GM06990 (cell line): ENCODE data around the gene LDLRAD4.
A peak's percentile ranks its signal among the peaks of the same experiment; 100 is the strongest.

Source experiments
- DNase-seq: peaks from one replicate; pipeline ENCODE4 v3.0.0-alpha.2; 2011; ENCODE audit not compliant: insufficient read length; ENCODE audit errors: extremely low read depth
- H3K27me3 ChIP-seq: replicated peaks from 2 replicates; pipeline ENCODE4 v1.6.0; 2011; ENCODE audit warnings: low read length; ENCODE audit not compliant: control insufficient read depth, insufficient read depth
- H3K36me3 ChIP-seq: 2 replicates; pipeline ENCODE4 v1.5.1; 2011; ENCODE audit warnings: low read length; ENCODE audit not compliant: control insufficient read depth, insufficient read depth
- H3K4me3 ChIP-seq: replicated peaks from 2 replicates; pipeline ENCODE4 v1.5.1; 2011; ENCODE audit warnings: low read depth, mild to moderate bottlenecking, control low read depth, low read length
- TF ChIP-seq, protein P1 (sequence below): IDR thresholded peaks from 2 replicates; pipeline ENCODE4 v1.5.1; 2011; ENCODE audit warnings: low read length, control low read depth, mild to moderate bottlenecking, inconsistent platforms; ENCODE audit not compliant: insufficient read depth, poor library complexity, severe bottlenecking

The LDLRAD4 gene

DNA sequence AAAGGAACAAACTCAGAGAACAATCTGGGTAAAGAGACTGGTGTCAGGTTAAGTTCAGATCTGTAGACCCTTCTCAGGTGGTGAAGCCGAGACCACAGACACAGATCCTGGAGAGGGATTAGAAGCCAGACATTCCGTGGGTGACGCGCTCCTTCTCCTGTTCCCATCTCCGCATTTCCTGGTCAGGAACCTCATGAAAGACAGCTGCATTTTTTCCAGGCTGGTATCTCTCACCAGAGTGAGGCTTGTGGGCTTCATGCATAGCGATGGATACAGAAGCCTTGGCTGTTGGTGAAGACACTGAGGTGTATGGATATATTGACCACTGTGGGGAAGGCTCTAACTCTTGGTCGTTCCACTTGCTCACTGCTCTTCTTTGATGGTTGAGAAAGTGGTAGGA, 355.2 kb downstream of the LDLRAD4 start:
- no peaks in the 10 kb centered on the region; the same call in 1 of the 2 replicates for H3K27me3 ChIP-seq
- no peaks in the 10 kb centered on the region for H3K36me3 ChIP-seq
- TF ChIP-seq, protein P1, sequence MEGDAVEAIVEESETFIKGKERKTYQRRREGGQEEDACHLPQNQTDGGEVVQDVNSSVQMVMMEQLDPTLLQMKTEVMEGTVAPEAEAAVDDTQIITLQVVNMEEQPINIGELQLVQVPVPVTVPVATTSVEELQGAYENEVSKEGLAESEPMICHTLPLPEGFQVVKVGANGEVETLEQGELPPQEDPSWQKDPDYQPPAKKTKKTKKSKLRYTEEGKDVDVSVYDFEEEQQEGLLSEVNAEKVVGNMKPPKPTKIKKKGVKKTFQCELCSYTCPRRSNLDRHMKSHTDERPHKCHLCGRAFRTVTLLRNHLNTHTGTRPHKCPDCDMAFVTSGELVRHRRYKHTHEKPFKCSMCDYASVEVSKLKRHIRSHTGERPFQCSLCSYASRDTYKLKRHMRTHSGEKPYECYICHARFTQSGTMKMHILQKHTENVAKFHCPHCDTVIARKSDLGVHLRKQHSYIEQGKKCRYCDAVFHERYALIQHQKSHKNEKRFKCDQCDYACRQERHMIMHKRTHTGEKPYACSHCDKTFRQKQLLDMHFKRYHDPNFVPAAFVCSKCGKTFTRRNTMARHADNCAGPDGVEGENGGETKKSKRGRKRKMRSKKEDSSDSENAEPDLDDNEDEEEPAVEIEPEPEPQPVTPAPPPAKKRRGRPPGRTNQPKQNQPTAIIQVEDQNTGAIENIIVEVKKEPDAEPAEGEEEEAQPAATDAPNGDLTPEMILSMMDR: no peak
- no peak overlapping the region for H3K4me3 ChIP-seq
- DNase-seq: no peak

DNA sequence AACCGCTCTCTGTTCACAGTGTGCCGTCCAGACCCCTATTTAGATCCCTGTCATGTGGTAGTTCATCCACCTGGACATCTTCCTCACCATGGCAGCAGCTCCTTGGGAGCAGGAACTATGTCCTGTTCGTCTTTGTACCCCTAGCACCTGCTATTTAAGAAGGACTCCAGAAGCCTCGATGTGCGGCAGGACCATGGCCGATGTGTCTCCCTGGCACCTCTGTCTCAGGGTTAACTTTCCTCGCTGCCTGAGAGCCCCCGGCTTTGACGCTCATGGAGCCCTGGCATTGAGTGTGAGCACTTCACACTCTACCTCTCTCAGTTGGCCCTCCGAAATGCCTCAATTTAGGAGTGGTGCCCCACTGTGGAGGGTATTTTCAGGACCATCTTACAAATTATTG, 355.8 kb downstream of the LDLRAD4 start:
- Histone ChIP-seq H3K27me3 (no peaks in the 10 kb centered on the region; the same call in 1 of the 2 replicates), H3K36me3 (no peaks in the 10 kb centered on the region), H3K4me3 (no peak overlapping the region)
- no peak for DNase-seq
- TF ChIP-seq, protein P1: no peak

DNA sequence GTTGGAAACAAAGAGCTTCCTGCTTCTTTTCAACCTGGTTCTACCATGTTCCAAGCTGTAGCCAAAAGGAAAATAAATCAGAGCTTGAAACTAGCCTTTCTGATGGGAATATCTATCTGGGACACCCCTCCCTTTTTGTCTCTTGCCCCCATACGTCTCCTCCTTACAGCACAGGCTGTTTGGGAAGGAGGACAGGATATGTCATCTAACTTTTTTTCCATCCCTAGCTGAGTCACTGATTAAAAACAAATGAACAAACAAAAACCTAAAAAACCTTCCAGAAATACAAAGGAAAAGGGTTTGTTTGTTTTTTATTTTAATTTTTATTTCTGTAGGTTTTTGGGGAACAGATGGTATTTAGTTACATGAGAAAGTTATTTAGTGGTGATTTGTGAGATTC, 356.2 kb downstream of the LDLRAD4 start:
- H3K4me3 ChIP-seq: no peak overlapping the region
- H3K27me3 ChIP-seq: no peaks in the 10 kb centered on the region; the same call in 1 of the 2 replicates
- no peak for DNase-seq
- no peaks in the 10 kb centered on the region for H3K36me3 ChIP-seq
- TF ChIP-seq, protein P1: no peak

DNA sequence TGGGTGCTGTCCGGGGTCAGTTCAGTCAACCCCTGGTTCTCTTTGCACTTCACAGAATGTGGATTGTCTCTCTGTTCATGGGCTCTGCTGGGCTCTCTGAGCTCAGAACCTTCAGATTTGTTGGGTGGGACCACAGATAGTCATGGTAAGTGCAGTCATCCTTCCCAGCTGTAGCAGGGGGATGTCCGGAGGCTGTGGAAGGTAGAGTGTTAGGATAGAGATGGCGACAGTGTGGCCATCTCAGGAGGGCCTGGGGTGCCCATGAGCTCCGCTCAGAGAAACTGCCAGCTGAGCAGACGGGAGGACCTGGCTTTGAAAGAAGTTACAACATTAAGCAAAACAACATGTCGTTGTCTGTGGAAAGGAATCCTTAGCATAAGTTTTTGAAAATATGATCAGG, 358.0 kb downstream of the LDLRAD4 start:
- peak; percentile 39 for DNase-seq
- no peaks in the 10 kb centered on the region; the same call in 1 of the 2 replicates for H3K27me3 ChIP-seq
- H3K36me3 ChIP-seq: no peaks in the 10 kb centered on the region
- TF ChIP-seq, protein P1: no peak
- H3K4me3 ChIP-seq: no peak overlapping the region

DNA sequence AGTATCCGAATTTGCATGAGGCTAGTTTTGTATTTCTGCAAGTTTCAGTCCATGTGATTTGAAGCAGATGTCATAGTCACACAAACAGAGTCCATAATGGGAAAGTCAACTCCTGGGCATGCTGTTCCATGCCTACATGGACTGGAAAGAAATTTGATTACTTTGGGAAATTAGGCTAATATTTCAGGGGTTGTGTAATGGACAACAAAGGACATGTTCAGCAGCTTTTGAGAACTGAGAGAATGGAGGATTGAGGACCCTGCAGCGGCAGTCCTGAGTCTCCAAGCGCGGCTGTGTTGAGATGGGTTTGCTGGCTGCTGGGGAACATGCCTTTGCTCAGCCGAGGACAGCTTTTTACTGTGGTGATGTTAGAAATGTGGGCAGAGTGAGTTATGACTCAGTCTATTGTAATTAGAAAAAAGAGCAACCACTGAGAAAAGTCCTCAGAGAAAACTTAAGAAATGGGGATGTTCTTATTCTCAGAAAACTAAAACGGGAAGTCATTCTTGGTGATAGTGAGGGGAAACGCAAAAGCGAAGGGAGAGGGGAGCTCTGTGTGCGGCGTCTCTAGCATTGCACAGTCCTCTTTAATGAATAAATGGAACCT, 358.6 kb downstream of the LDLRAD4 start:
- Histone ChIP-seq H3K36me3 (no peaks in the 10 kb centered on the region), H3K27me3 (no peaks in the 10 kb centered on the region; the same call in 1 of the 2 replicates), H3K4me3 (peak overlapping the region; percentile 39)
- DNase-seq: peak; percentile 78
- TF ChIP-seq, protein P1: no peak

DNA sequence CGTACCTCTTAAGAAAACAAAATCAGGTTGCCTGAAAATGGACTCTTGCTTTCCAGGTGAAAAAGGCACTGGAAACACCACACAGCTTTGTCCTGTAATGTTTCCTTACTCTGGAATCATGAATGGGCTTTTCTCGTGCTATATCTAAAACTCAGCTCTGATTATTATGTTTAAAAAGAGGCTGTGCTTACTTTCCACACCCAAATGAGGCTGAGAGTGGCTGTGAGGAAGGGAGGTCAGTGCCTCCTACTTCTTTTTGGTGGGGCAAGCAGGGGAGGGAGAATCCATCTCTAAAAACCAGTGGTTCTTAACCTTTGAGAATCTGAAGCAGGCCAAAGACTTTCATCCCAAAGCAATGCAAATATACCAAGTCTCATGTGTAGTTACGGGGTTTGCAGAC, 359.2 kb downstream of the LDLRAD4 start:
- TF ChIP-seq, protein P1: no peak
- no peaks in the 10 kb centered on the region for H3K36me3 ChIP-seq
- H3K27me3 ChIP-seq: no peaks in the 10 kb centered on the region; the same call in 1 of the 2 replicates
- DNase-seq: no peak
- peak overlapping the region; percentile 39 for H3K4me3 ChIP-seq
